RWPE2 (cell line): ENCODE results near the gene FNDC1.

Source experiments
- ATAC-seq: fragments of 200-7000 bp; cut with Tn5 transposase; 3 replicates; pipeline ENCODE4 v1.9.1; 2021; ENCODE audit warnings: low read depth
- DNase-seq: peaks from one replicate; pipeline ENCODE4 v3.0.0-alpha.2; 2020; ENCODE audit warnings: low spot score
- H3K27ac ChIP-seq: fragments of 450-650 bp; 2 replicates; pipeline ENCODE4 v1.5.1; 2017; ENCODE audit warnings: mild to moderate bottlenecking; ENCODE audit not compliant: poor library complexity, severe bottlenecking
- H3K27me3 ChIP-seq: fragments of 250-450 bp; sonication (Bioruptor Pico); 2 replicates; pipeline ENCODE4 v1.5.1; 2021; ENCODE audit warnings: mild to moderate bottlenecking, moderate library complexity; ENCODE audit not compliant: insufficient read depth, poor library complexity, severe bottlenecking
- H3K36me3 ChIP-seq: fragments of 250-450 bp; sonication (Bioruptor Pico); 2 replicates; pipeline ENCODE4 v1.5.1; 2020; ENCODE audit warnings: low read depth, mild to moderate bottlenecking, moderate library complexity
- H3K4me1 ChIP-seq: fragments of 250-450 bp; sonication (Bioruptor Pico); 2 replicates; pipeline ENCODE4 v1.5.1; 2021; ENCODE audit warnings: mild to moderate bottlenecking, moderate library complexity; ENCODE audit not compliant: insufficient read depth, poor library complexity, severe bottlenecking
- H3K4me3 ChIP-seq: fragments of 250-450 bp; sonication (Bioruptor Pico); 2 replicates; pipeline ENCODE4 v1.5.1; 2021; ENCODE audit warnings: mild to moderate bottlenecking, moderate library complexity; ENCODE audit not compliant: severe bottlenecking
- H3K9me3 ChIP-seq: fragments of 250-450 bp; sonication (Bioruptor Pico); 2 replicates; pipeline ENCODE4 v1.5.1; 2021; ENCODE audit warnings: mild to moderate bottlenecking, moderate library complexity; ENCODE audit not compliant: severe bottlenecking
- TF ChIP-seq, protein P1 (sequence below): fragments of 450-650 bp; IDR thresholded peaks from one replicate; pipeline ENCODE4 v1.5.1; 2017; ENCODE audit warnings: mild to moderate bottlenecking, moderate library complexity; ENCODE audit not compliant: poor library complexity, severe bottlenecking

FNDC1 gene

GRCh38 chr6:159238920-159239558, 69.8 kb downstream of the FNDC1 start:
- H3K4me1 ChIP-seq = no peaks in the 10 kb centered on the region
- no peak overlapping the region for H3K4me3 ChIP-seq
- no peaks in the 10 kb centered on the region for H3K9me3 ChIP-seq
- no peak overlapping the region for H3K27ac ChIP-seq
- no peak for DNase-seq
- peaks cover 39% of the 10 kb centered on the region for H3K27me3 ChIP-seq
- ATAC-seq = no peak
- no peaks in the 10 kb centered on the region for H3K36me3 ChIP-seq
- TF ChIP-seq, protein P1, sequence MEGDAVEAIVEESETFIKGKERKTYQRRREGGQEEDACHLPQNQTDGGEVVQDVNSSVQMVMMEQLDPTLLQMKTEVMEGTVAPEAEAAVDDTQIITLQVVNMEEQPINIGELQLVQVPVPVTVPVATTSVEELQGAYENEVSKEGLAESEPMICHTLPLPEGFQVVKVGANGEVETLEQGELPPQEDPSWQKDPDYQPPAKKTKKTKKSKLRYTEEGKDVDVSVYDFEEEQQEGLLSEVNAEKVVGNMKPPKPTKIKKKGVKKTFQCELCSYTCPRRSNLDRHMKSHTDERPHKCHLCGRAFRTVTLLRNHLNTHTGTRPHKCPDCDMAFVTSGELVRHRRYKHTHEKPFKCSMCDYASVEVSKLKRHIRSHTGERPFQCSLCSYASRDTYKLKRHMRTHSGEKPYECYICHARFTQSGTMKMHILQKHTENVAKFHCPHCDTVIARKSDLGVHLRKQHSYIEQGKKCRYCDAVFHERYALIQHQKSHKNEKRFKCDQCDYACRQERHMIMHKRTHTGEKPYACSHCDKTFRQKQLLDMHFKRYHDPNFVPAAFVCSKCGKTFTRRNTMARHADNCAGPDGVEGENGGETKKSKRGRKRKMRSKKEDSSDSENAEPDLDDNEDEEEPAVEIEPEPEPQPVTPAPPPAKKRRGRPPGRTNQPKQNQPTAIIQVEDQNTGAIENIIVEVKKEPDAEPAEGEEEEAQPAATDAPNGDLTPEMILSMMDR = no peak

GRCh38 chr6:159249128-159249527, 79.9 kb downstream of the FNDC1 start:
- no peaks in the 10 kb centered on the region for H3K9me3 ChIP-seq
- no peaks in the 10 kb centered on the region for H3K27me3 ChIP-seq
- no peak overlapping the region for H3K4me3 ChIP-seq
- ATAC-seq (no peak), DNase-seq (no peak)
- no peaks in the 10 kb centered on the region for H3K36me3 ChIP-seq
- H3K27ac ChIP-seq = no peak overlapping the region
- no peaks in the 10 kb centered on the region for H3K4me1 ChIP-seq
- TF ChIP-seq, protein P1 = no peak

GRCh38 chr6:159249752-159250151, 80.6 kb downstream of the FNDC1 start:
- DNase-seq (no peak), ATAC-seq (no peak)
- Histone ChIP-seq H3K27ac (no peak overlapping the region), H3K27me3 (no peaks in the 10 kb centered on the region), H3K4me1 (no peaks in the 10 kb centered on the region), H3K36me3 (no peaks in the 10 kb centered on the region), H3K9me3 (no peaks in the 10 kb centered on the region), H3K4me3 (no peak overlapping the region)
- TF ChIP-seq, protein P1 = no peak

DNA sequence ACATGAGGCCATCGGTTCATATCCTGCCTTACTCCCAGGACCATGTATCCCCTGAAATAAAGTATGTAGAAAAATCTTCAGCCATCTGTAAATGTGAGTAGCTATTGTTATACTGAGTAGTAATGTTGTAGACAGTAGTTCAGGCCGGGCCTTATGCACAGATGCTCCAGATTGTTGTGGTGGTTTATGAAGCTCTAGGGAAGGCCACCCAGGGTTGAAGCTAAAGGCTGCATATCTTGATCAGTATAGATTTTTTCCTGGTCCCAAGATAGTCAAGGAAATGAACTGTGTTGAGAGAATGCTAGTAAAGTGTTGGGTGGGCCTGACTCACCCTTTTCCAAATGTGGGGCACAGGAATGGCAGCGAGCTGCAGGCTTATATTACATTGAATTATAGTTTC, 81.4 kb downstream of the FNDC1 start:
- no peak overlapping the region for H3K27ac ChIP-seq
- no peaks in the 10 kb centered on the region for H3K4me1 ChIP-seq
- H3K36me3 ChIP-seq = no peaks in the 10 kb centered on the region
- ATAC-seq (no peak), DNase-seq (no peak)
- H3K4me3 ChIP-seq = no peak overlapping the region
- no peaks in the 10 kb centered on the region for H3K9me3 ChIP-seq
- no peaks in the 10 kb centered on the region for H3K27me3 ChIP-seq
- TF ChIP-seq, protein P1 = no peak

DNA sequence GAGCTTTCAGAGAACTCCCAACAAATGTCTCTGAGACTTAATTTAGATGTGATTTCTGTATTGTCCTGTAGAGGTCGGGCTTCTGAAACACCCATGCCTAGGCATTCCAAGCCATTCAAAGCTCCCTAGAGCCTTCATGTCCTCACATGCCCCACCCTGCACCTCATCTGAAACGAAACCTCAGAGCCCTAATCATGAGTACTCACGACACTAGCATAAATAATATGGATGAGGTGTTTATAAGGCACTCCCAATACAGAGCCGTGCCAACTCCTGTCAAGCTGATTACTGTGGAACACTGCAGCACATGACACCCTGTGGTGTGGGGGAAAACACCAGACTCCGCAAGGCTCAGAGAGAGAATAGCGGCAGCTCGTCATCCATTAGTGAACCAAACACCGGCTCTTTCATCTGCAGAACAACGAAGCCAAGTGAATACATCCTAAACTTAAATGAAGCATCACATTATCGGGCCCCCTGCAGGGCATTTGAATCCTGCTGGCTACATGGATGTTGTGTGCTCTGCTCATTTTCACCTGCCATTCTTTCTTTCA, 83.8 kb downstream of the FNDC1 start:
- Histone ChIP-seq H3K36me3 (no peaks in the 10 kb centered on the region), H3K27me3 (no peaks in the 10 kb centered on the region), H3K4me1 (no peaks in the 10 kb centered on the region), H3K9me3 (no peaks in the 10 kb centered on the region), H3K27ac (no peak overlapping the region), H3K4me3 (peak overlapping the region; percentile 9)
- TF ChIP-seq, protein P1 = peak; percentile 76
- peak; percentile 93 for ATAC-seq
- DNase-seq = no peak
